Measurements from ENCODE around the gene S100A13. TPM values are rescaled to one million over a fixed set of nuclear protein-coding genes. Genes with fewer than 3 reads are reported as not detected.

The S100A13 gene
- total RNA-seq, 2 donors from 2014 or later = 64.2 to 82.9 TPM

GRCh38 chr1:153608742-153609584, 18.3 kb downstream of the S100A13 start:
- peaks cover 20 to 51% of the 10 kb centered on the region in 2 donors for H3K4me1 ChIP-seq (ENCODE audit: control insufficient read depth in 1 of 2, low read depth in 2 of 2)
- DNase-seq (ENCODE audit: low spot score) = peak; percentile 63
- TF ChIP-seq CTCF (IDR thresholded peaks at IDR 0.05) = no peak

GRCh38 chr1:153608089-153608682, 19.1 kb downstream of the S100A13 start:
- peaks cover 20 to 47% of the 10 kb centered on the region in 2 donors for H3K4me1 ChIP-seq (ENCODE audit: control insufficient read depth in 1 of 2, low read depth in 2 of 2)
- no peak for TF ChIP-seq CTCF (IDR thresholded peaks at IDR 0.05)
- peak overlapping the region; percentile 89 to 91 for H3K27ac ChIP-seq
- ATAC-seq (ENCODE audit: insufficient number of reproducible peaks, low FRiP score, low read depth) (no peak), DNase-seq (ENCODE audit: low spot score) (no peak)
- H3K4me3 ChIP-seq = peak overlapping the region; percentile 62
- no peaks in the 10 kb centered on the region for H3K9me3 ChIP-seq
- peaks cover 18% of the 10 kb centered on the region for H3K36me3 ChIP-seq
- H3K27me3 ChIP-seq (replicated peaks; ENCODE audit: insufficient read depth) = no peaks in the 10 kb centered on the region

More at GRCh38 chr1:153608742-153609584, 18.3 kb downstream of the S100A13 start:
- peak; percentile 76 for ATAC-seq (ENCODE audit: insufficient number of reproducible peaks, low FRiP score, low read depth)
- Histone ChIP-seq H3K27ac (peak overlapping the region; percentile 89 to 91), H3K36me3 (peaks cover 18% of the 10 kb centered on the region), H3K4me3 (peak overlapping the region; percentile 62), H3K27me3 (replicated peaks; ENCODE audit: insufficient read depth) (no peaks in the 10 kb centered on the region), H3K9me3 (no peaks in the 10 kb centered on the region)

DNA sequence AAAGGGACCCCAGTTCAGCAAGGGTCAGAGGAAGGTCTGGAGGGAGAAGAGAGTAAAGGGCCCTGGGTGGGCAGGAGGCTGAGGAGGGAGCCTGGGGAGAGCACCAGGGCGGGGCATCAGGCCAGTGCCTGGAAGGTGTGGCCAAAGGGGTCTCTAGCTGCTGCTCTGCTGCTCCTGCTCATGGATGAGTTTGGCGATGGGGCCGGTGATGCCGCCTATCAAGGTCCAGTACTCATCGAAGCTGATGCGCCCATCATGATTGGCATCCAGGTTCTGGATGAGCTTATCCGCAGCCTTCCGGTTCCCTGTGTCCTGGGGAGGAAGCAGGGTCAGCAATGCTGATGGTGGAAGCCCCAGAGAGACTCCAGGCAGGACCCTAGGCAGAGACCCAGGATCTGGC, 19.9 kb downstream of the S100A13 start:
- DNase-seq (ENCODE audit: low spot score) (no peak), ATAC-seq (ENCODE audit: insufficient number of reproducible peaks, low FRiP score, low read depth) (no peak)
- no peaks in the 10 kb centered on the region for H3K27me3 ChIP-seq (replicated peaks; ENCODE audit: insufficient read depth)
- peaks cover 20 to 45% of the 10 kb centered on the region in 2 donors for H3K4me1 ChIP-seq (ENCODE audit: control insufficient read depth in 1 of 2, low read depth in 2 of 2)
- H3K27ac ChIP-seq = peak overlapping the region in 1 of 2 donors; percentile 89
- TF ChIP-seq CTCF (IDR thresholded peaks at IDR 0.05) = no peak
- peaks cover 18% of the 10 kb centered on the region for H3K36me3 ChIP-seq
- no peaks in the 10 kb centered on the region for H3K9me3 ChIP-seq
- no peak overlapping the region for H3K4me3 ChIP-seq

DNA sequence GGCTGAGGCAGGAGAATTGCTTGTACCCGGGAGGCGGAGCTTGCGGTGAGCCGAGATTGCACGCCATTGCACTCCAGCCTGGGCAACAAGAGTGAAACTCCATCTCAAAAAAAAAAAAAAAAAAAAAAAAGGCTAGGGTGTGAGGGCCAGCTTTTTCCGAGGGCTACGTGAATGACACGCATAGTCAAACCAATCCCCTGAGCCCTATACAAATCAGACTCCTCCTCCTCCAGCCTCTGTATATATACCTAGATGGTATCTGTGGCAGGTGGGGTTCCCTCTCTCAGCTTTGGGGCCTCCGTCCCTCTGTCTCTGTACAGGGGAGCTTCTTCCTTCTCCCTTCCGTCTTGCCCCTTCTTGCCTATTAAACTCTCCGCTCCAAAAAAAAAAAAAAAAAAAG, 21.1 kb downstream of the S100A13 start:
- no peak for DNase-seq (ENCODE audit: low spot score)
- no peaks in the 10 kb centered on the region for H3K27me3 ChIP-seq (replicated peaks; ENCODE audit: insufficient read depth)
- no peak overlapping the region for H3K27ac ChIP-seq
- H3K36me3 ChIP-seq = peaks cover 18% of the 10 kb centered on the region
- H3K4me1 ChIP-seq (ENCODE audit: control insufficient read depth in 1 of 2, low read depth in 2 of 2) = peaks cover 20 to 38% of the 10 kb centered on the region in 2 donors
- H3K9me3 ChIP-seq = no peaks in the 10 kb centered on the region
- no peak for TF ChIP-seq CTCF (IDR thresholded peaks at IDR 0.05)
- ATAC-seq (ENCODE audit: insufficient number of reproducible peaks, low FRiP score, low read depth) = no peak
- H3K4me3 ChIP-seq = no peak overlapping the region

DNA sequence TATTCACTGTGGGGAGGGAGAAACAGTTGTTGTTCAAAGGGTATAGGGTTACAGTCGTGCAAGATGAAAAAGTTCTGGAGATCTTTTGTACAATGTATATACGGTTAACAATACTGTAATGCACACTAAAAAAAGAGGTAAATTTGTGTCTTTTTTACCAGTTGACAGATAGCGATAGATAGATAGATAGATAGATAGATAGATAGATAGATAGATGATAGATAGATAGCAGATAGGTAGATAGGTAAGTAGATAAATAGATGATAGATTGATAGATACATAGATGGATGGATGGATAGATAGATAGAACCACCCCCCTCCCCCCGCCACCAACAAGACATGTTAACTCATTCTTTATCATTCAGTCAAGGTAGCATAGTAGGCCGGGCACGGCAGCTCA, 24.6 kb downstream of the S100A13 start:
- H3K27me3 ChIP-seq (replicated peaks; ENCODE audit: insufficient read depth) = no peaks in the 10 kb centered on the region
- peaks cover 0 to 6% of the 10 kb centered on the region in 2 donors for H3K4me1 ChIP-seq (ENCODE audit: control insufficient read depth in 1 of 2, low read depth in 2 of 2)
- H3K4me3 ChIP-seq = no peak overlapping the region
- H3K36me3 ChIP-seq = peaks cover 17% of the 10 kb centered on the region
- no peak for ATAC-seq (ENCODE audit: insufficient number of reproducible peaks, low FRiP score, low read depth)
- no peak overlapping the region for H3K27ac ChIP-seq
- H3K9me3 ChIP-seq = no peaks in the 10 kb centered on the region
- TF ChIP-seq CTCF (IDR thresholded peaks at IDR 0.05) = no peak
- no peak for DNase-seq (ENCODE audit: low spot score)
